A673 (cell line): ENCODE data around the gene CYB561D2. TPM values are rescaled to one million over a fixed set of nuclear protein-coding genes. Genes with fewer than 3 reads are reported as not detected.
A peak's percentile ranks its signal among the peaks of the same experiment; 100 is the strongest.

Source experiments
- BruUV-seq: library from RNA; stranded (reverse); fragments of 400-500 nt; replicated peaks from 2 replicates; lab custom pipeline; 2021; lab: Mats Ljungman, UMichigan
- CTCF ChIA-PET: fragments of 300-600 bp; sonication (Branson Sonifier 250); formaldehyde crosslinking; loops from one replicate; lab custom pipeline; 2022; ENCODE audit warnings: antibody characterized with exemption; lab: Charles Lee
- POLR2A ChIA-PET: fragments of 300-600 bp; sonication (Branson Sonifier 250); formaldehyde crosslinking; loops from one replicate; lab custom pipeline; 2022; ENCODE audit warnings: antibody characterized with exemption; ENCODE audit not compliant: low non-redundant PET; lab: Charles Lee
- DNase-seq: peaks from one replicate; pipeline ENCODE4 v3.0.0-alpha.2; 2015; ENCODE audit warnings: low spot score
- H3K27ac ChIP-seq: fragments of 200-600 bp; sonication (generic); 2 replicates; pipeline ENCODE4 v1.5.1; 2016; ENCODE audit warnings: mixed run types, low read depth, mild to moderate bottlenecking, mixed read lengths, antibody characterized with exemption, low read length; ENCODE audit not compliant: poor library complexity, severe bottlenecking
- H3K27me3 ChIP-seq: fragments of 200-600 bp; sonication (generic); replicated peaks from 2 replicates; pipeline ENCODE4 v1.6.1; 2017; ENCODE audit warnings: mixed run types, low read depth, mild to moderate bottlenecking, mixed read lengths, antibody characterized with exemption, low read length; ENCODE audit not compliant: insufficient read depth, poor library complexity
- H3K36me3 ChIP-seq: fragments of 200-600 bp; sonication (generic); 2 replicates; pipeline ENCODE4 v1.6.1; 2016; ENCODE audit warnings: mixed run types, mild to moderate bottlenecking, mixed read lengths, antibody characterized with exemption, low read length; ENCODE audit not compliant: insufficient read depth, poor library complexity, severe bottlenecking
- H3K4me1 ChIP-seq: fragments of 200-600 bp; sonication (generic); 2 replicates; pipeline ENCODE4 v1.6.1; 2017; ENCODE audit warnings: mixed run types, mild to moderate bottlenecking, mixed read lengths, antibody characterized with exemption, low read length; ENCODE audit not compliant: insufficient read depth, poor library complexity, severe bottlenecking
- H3K4me3 ChIP-seq: fragments of 200-600 bp; sonication (generic); 2 replicates; pipeline ENCODE4 v1.5.1; 2016; ENCODE audit warnings: low read depth, mixed run types, mild to moderate bottlenecking, mixed read lengths, low read length; ENCODE audit not compliant: poor library complexity, severe bottlenecking
- H3K9me3 ChIP-seq: fragments of 200-600 bp; sonication (generic); 2 replicates; pipeline ENCODE4 v1.6.1; 2016; ENCODE audit warnings: mixed run types, low read depth, mild to moderate bottlenecking, mixed read lengths, antibody characterized with exemption, low read length; ENCODE audit not compliant: poor library complexity, severe bottlenecking
- EZH2 ChIP-seq: fragments of 200-600 bp; sonication (generic); IDR thresholded peaks from 2 replicates; pipeline ENCODE4 v1.6.1; 2017; ENCODE audit warnings: borderline replicate concordance, low read depth, mild to moderate bottlenecking, mixed read lengths, antibody characterized with exemption, low read length; ENCODE audit not compliant: poor library complexity, severe bottlenecking
- intact Hi-C: fragments of 100-400 bp; cut with micrococcal nuclease; formaldehyde crosslinking; loops from one replicate; pipeline ENCODE4 v1.10.0; 2022; ENCODE audit not compliant: unreplicated experiment
- total RNA-seq: library from RNA; stranded (reverse); gene quantifications from 2 replicates; pipeline ENCODE4 v1.2.3, GENCODE V29; 2021
- TF ChIP-seq, protein P1 (sequence below): fragments of 300-800, 200-600 bp; sonication (generic); conservative IDR thresholded peaks from 2 replicates; pipeline ENCODE4 v1.5.1; 2017; ENCODE audit warnings: low read depth, mild to moderate bottlenecking, antibody characterized with exemption, low read length, moderate library complexity, mixed read lengths

CYB561D2 gene
- total RNA-seq, 1 experiment from 2014 or later, result 8.2 TPM

DNA sequence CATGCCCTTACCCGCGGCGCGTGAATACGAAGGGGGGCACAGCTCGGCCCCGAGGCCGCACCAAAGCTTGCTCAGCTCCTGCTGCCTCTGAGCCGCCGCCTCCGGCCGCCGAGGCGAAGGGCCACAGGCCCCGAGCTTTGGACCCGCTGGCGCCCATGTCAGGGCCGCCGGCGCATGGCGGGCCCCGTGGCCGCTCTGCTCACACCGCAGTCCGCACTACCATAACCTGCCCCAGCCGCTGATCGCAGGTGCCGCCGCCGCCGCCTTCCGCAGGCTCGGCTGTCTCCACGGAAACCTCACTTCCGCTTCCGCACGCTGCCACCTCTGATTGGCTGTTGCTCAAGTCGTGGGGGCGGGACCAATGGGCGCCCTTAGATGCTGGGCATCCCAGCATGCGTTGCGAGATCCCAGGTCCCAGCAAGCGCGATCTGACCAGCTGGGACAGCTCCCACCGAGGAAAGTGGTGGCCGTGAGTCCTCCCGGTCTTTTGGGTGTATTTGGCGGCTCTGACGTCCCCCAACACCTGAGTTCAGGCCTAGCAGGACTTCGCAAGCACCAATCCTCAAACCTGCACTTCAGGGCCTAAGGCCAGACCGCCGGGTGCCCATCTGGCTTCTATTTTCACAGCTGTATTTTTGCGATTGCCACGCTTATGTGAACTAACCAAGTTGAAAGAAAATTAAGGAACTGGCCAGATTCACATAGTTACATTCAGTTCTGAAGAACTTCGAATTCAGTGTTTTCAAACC is 22.5 kb upstream of the CYB561D2 start, which contains the start of gene TUSC2:
Gene TUSC2 (minus strand): TSS at position 281 of the 749 bp plus-strand sequence. CDS start 124 bp downstream, at position 157.
- peak within 1 kb of the TSS; percentile 76 for H3K27ac ChIP-seq

GRCh38 chr3:50330330-50330729 is 20.3 kb upstream of the CYB561D2 start:
- BruUV-seq, result no TSS peak
- CTCF ChIA-PET, result no interaction called here

More for the DNA sequence above, 22.5 kb upstream of the CYB561D2 start, which contains the start of gene TUSC2:
- DNase-seq, result peak; percentile 95
- Histone ChIP-seq H3K4me3 (peak within 1 kb of the TSS; percentile 76), H3K36me3 (peaks cover 16% of the 10 kb centered on the region), H3K4me1 (no peaks in the 10 kb centered on the region), H3K27me3 (no peaks in the 10 kb centered on the region), H3K9me3 (no peaks in the 10 kb centered on the region)
- intact Hi-C loops, result no loop called here
- BruUV-seq, result no TSS peak
- CTCF ChIA-PET, result interaction anchor here (0.6 to 1.3 kb wide), 2 partner anchors 9 to 526 kb away, joined by 3 to 4 read pairs; no protein-coding TSS in a partner anchor
- POLR2A ChIA-PET, result interaction anchor here (0.6 to 1.2 kb wide), 4 partner anchors 9 to 29 kb away, joined by 3 to 27 read pairs (median 4); partner anchors contain the start of genes HYAL3 and NAA80
- no peak for TF ChIP-seq EZH2
- TF ChIP-seq, protein P1, sequence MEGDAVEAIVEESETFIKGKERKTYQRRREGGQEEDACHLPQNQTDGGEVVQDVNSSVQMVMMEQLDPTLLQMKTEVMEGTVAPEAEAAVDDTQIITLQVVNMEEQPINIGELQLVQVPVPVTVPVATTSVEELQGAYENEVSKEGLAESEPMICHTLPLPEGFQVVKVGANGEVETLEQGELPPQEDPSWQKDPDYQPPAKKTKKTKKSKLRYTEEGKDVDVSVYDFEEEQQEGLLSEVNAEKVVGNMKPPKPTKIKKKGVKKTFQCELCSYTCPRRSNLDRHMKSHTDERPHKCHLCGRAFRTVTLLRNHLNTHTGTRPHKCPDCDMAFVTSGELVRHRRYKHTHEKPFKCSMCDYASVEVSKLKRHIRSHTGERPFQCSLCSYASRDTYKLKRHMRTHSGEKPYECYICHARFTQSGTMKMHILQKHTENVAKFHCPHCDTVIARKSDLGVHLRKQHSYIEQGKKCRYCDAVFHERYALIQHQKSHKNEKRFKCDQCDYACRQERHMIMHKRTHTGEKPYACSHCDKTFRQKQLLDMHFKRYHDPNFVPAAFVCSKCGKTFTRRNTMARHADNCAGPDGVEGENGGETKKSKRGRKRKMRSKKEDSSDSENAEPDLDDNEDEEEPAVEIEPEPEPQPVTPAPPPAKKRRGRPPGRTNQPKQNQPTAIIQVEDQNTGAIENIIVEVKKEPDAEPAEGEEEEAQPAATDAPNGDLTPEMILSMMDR, result no peak

GRCh38 chr3:50331364-50331907 is 19.2 kb upstream of the CYB561D2 start:
- BruUV-seq, result no TSS peak
- Histone ChIP-seq H3K27ac (no peak overlapping the region), H3K27me3 (no peaks in the 10 kb centered on the region), H3K4me1 (no peaks in the 10 kb centered on the region), H3K9me3 (no peaks in the 10 kb centered on the region), H3K36me3 (peaks cover 16% of the 10 kb centered on the region), H3K4me3 (no peak overlapping the region)
- ChIA-PET POLR2A (no interaction called here), CTCF (no interaction called here)
- DNase-seq, result no peak
- intact Hi-C loops, result no loop called here
- TF ChIP-seq EZH2, result no peak
- TF ChIP-seq, protein P1, result no peak

More at GRCh38 chr3:50330330-50330729, 20.3 kb upstream of the CYB561D2 start:
- no peak for DNase-seq
- TF ChIP-seq, protein P1, result no peak
- TF ChIP-seq EZH2, result no peak
- Histone ChIP-seq H3K27me3 (no peaks in the 10 kb centered on the region), H3K36me3 (peaks cover 16% of the 10 kb centered on the region), H3K27ac (no peak overlapping the region), H3K4me1 (no peaks in the 10 kb centered on the region), H3K4me3 (no peak overlapping the region), H3K9me3 (no peaks in the 10 kb centered on the region)
- POLR2A ChIA-PET, result no interaction called here
- intact Hi-C loops, result no loop called here
